ENCODE measurements around the gene AFF1.
"Not testable (repeated sequence)": the region's sequence is repeated elsewhere in the genome, so short reads cannot be mapped to it uniquely, and the experiment has no call there.

DNA sequence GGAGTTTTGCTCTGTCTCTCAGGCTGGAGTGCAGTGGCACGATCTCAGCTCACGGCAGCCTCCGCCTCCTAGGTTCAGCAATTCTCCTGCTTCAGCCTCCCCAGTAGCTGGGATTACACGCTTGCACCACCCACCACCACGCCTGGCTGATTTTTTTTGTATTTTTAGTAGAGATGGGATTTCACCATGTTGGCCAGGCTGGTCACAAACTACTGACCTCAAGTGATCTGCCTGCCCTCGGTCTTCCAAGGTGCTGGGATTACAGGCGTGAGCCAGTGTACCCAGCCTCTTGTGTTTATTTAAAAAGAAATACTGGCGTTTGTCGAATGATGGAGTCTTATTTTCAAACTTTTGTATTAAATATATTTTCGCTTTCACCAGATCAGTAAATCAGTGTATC, 137.7 kb downstream of the AFF1 start:
- TF ChIP-seq POLR2A (IDR thresholded peaks at IDR 0.05; ENCODE audit: low read depth, low read length); POLR2AphosphoS5 (IDR thresholded peaks at IDR 0.05; ENCODE audit: low read depth, low read length); TAF1 (IDR thresholded peaks at IDR 0.05; ENCODE audit: borderline replicate concordance, low read depth, low read length): not testable (repeated sequence)

All from GM12892 (cell line).